ENCODE data around the gene GALNT4. TPM values are rescaled to one million over a fixed set of nuclear protein-coding genes. Genes with fewer than 3 reads are reported as not detected.

Gene GALNT4
- total RNA-seq, 1 donor from 2014 or later: 4.4 TPM

DNA sequence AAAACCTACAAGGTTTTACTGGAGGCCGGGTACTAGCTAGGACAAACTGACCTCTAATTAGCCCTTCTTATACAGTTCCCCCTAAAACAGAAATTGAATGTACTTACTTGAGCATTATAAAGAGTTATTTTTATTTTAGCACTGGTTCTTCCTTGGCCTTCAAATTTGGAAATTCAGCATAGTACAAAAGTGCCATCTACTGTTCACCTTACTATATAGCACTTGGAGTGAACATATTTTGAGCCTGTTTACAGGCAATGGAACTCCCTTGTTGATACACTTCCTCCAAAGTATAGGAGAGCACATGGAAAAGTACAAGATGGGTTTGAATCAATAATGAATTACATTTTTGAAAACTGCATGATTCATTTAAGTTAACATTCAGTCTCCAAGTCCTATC, 5.1 kb upstream of the GALNT4 start:
- no peaks in the 10 kb centered on the region for H3K9me3 Mint-ChIP-seq
- peaks cover 6% of the 10 kb centered on the region for H3K4me1 Mint-ChIP-seq
- TF ChIP-seq, protein P1, sequence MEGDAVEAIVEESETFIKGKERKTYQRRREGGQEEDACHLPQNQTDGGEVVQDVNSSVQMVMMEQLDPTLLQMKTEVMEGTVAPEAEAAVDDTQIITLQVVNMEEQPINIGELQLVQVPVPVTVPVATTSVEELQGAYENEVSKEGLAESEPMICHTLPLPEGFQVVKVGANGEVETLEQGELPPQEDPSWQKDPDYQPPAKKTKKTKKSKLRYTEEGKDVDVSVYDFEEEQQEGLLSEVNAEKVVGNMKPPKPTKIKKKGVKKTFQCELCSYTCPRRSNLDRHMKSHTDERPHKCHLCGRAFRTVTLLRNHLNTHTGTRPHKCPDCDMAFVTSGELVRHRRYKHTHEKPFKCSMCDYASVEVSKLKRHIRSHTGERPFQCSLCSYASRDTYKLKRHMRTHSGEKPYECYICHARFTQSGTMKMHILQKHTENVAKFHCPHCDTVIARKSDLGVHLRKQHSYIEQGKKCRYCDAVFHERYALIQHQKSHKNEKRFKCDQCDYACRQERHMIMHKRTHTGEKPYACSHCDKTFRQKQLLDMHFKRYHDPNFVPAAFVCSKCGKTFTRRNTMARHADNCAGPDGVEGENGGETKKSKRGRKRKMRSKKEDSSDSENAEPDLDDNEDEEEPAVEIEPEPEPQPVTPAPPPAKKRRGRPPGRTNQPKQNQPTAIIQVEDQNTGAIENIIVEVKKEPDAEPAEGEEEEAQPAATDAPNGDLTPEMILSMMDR (conservative IDR thresholded peaks at IDR 0.05): peak; percentile 81
- H3K27me3 Mint-ChIP-seq (ENCODE audit: low read depth): no peaks in the 10 kb centered on the region
- no peak for DNase-seq (ENCODE audit: low read depth, low spot score)
- H3K27ac Mint-ChIP-seq (ENCODE audit: unreplicated experiment): no peak overlapping the region
- peak overlapping the region; percentile 75 for H3K4me3 Mint-ChIP-seq
- no peaks in the 10 kb centered on the region for H3K36me3 Mint-ChIP-seq (ENCODE audit: low read depth)

DNA sequence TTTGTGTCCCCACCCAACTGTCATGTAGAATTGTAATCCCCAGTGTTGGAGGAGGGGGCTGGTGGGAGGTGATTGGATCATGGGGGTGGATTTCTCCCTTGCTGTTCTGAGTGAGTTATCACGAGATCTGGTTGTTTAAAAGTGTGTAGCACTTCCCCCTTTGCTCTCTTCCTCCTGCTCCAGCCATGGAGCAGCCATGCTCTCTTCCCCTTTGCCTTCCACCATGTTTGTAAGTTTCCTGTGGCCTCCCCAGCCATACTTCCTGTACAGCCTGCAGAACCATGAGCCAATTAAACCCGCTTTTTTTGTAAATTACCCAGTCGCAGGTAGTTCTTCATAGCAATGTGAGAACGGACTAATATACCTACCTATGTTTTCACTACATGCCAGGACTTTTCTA, 3.8 kb upstream of the GALNT4 start:
- Mint-ChIP-seq H3K9me3 (no peaks in the 10 kb centered on the region), H3K27ac (ENCODE audit: unreplicated experiment) (no peak overlapping the region), H3K36me3 (ENCODE audit: low read depth) (peaks cover 2% of the 10 kb centered on the region), H3K4me1 (peaks cover 18% of the 10 kb centered on the region), H3K4me3 (peak overlapping the region; percentile 74), H3K27me3 (ENCODE audit: low read depth) (no peaks in the 10 kb centered on the region)
- no peak for DNase-seq (ENCODE audit: low read depth, low spot score)
- TF ChIP-seq, protein P1 (conservative IDR thresholded peaks at IDR 0.05): no peak

DNA sequence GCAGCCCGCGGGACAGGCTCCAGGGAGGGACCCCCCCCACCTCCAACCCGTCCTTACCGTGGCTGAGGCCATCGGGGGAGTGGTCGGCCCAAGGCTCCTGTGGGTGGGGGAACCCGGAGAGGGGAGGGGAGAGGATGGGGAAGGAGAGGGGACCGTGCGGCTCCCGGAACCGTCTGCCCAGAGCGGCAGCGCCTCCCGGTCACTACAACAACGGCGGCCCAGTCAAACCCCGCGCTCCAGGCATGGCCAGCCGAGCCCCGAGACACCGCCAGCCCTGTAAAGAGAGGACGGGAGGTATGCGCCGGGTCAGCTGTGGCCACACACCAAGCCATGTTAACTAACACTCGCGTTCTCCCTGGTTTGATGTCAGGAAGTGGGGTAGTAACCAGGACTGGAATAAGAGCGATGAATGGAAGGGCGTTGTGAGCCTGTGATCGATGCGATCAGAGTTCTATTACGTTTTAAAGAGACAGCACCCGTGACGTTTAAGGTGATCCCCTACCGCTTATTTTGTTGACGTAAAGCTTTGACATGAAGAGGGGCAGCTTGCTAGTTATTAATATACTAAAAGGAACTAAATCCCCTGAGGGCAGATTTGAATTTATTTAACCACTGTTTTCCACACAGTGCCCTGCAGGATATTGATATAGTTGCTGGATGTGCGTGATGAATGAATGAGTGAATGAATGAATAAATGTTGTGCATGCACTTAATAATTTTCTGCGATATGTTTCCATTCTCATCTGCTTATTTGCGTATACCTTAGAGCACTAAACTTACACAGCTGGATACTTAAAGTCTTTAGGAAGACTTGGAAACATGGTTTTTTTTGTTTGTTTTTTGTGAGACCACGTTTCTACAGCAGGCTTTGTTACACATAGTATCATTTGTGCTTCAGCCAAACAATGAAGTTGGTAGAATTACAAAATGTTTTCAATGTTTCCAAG, 1.5 kb upstream of the GALNT4 start, which contains the start of gene POC1B:
POC1B (minus strand) TSS at position 224 of the 947 bp plus-strand sequence; CDS start at position 72, 152 bp downstream.
- peak; percentile 69 for DNase-seq (ENCODE audit: low read depth, low spot score)
- peak within 1 kb of the TSS; percentile 97 for H3K4me3 Mint-ChIP-seq
- no peaks in the 10 kb centered on the region for H3K27me3 Mint-ChIP-seq (ENCODE audit: low read depth)
- peak within 1 kb of the TSS; percentile 99 for H3K27ac Mint-ChIP-seq (ENCODE audit: unreplicated experiment)
- H3K4me1 Mint-ChIP-seq: peaks cover 37% of the 10 kb centered on the region
- no peaks in the 10 kb centered on the region for H3K9me3 Mint-ChIP-seq
- TF ChIP-seq, protein P1 (conservative IDR thresholded peaks at IDR 0.05): no peak
- peaks cover 8% of the 10 kb centered on the region for H3K36me3 Mint-ChIP-seq (ENCODE audit: low read depth)

DNA sequence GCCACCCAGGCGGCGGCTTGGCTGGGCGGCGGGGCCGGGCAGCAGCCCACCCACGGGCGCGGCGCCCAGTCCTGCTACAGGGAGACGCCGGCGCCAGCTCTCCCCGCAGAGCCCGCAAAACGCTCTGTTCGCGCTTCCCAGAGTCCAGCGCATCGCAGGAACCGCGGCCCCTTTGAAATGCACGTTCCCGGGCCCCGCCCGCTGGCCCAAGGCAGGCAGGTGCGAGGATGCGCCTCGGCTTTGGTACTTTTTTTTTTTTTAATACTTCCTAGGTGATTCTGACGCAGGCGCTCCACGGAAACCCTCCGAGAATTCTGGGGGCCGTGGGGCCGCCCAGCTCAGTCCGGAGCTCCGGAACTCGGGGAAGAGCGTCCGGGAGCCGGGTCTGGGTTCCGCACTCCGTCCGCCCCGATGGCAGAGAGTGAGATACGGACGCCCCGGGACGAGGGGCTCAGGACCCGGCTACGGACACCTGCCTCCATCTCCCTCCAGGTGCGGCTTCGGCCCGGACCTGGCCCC, 768 bp upstream of the GALNT4 start:
- peak overlapping the region; percentile 97 for H3K4me3 Mint-ChIP-seq
- H3K27ac Mint-ChIP-seq (ENCODE audit: unreplicated experiment): no peak overlapping the region
- H3K9me3 Mint-ChIP-seq: no peaks in the 10 kb centered on the region
- H3K36me3 Mint-ChIP-seq (ENCODE audit: low read depth): peaks cover 8% of the 10 kb centered on the region
- no peak for DNase-seq (ENCODE audit: low read depth, low spot score)
- TF ChIP-seq, protein P1 (conservative IDR thresholded peaks at IDR 0.05): no peak
- peaks cover 37% of the 10 kb centered on the region for H3K4me1 Mint-ChIP-seq
- H3K27me3 Mint-ChIP-seq (ENCODE audit: low read depth): no peaks in the 10 kb centered on the region

- TF ChIP-seq, protein P1 (conservative IDR thresholded peaks at IDR 0.05): no peak
Measured at GRCh38 chr12:89523843-89524540, 604 bp downstream of the GALNT4 start.

More at GRCh38 chr12:89523843-89524540, 604 bp downstream of the GALNT4 start:
- peak overlapping the region; percentile 97 for H3K4me3 Mint-ChIP-seq
- H3K9me3 Mint-ChIP-seq: no peaks in the 10 kb centered on the region
- H3K36me3 Mint-ChIP-seq (ENCODE audit: low read depth): peaks cover 8% of the 10 kb centered on the region
- H3K27me3 Mint-ChIP-seq (ENCODE audit: low read depth): no peaks in the 10 kb centered on the region
- H3K4me1 Mint-ChIP-seq: peaks cover 37% of the 10 kb centered on the region
- H3K27ac Mint-ChIP-seq (ENCODE audit: unreplicated experiment): peak overlapping the region; percentile 73
- DNase-seq (ENCODE audit: low read depth, low spot score): no peak
